DOHH2 (cell line): Measurements from ENCODE around the gene ADIPOQ.
"Not testable (repeated sequence)": the region's sequence is repeated elsewhere in the genome, so short reads cannot be mapped to it uniquely, and the experiment has no call there.

Source experiments
- EZH2phosphoT487 ChIP-seq: fragments of 200-600 bp; sonication (generic); IDR thresholded peaks from 2 replicates; pipeline ENCODE4 v1.6.1; 2017; ENCODE audit warnings: borderline replicate concordance, mild to moderate bottlenecking, antibody characterized with exemption, low read length, moderate library complexity, mixed read lengths
- TF ChIP-seq, protein P1 (sequence below): fragments of 200-600 bp; sonication (generic); IDR thresholded peaks from one replicate; pipeline ENCODE4 v1.5.1; 2014; ENCODE audit warnings: antibody characterized with exemption, mild to moderate bottlenecking, low read depth, low read length; ENCODE audit not compliant: poor library complexity, severe bottlenecking

- TF ChIP-seq, protein P1, sequence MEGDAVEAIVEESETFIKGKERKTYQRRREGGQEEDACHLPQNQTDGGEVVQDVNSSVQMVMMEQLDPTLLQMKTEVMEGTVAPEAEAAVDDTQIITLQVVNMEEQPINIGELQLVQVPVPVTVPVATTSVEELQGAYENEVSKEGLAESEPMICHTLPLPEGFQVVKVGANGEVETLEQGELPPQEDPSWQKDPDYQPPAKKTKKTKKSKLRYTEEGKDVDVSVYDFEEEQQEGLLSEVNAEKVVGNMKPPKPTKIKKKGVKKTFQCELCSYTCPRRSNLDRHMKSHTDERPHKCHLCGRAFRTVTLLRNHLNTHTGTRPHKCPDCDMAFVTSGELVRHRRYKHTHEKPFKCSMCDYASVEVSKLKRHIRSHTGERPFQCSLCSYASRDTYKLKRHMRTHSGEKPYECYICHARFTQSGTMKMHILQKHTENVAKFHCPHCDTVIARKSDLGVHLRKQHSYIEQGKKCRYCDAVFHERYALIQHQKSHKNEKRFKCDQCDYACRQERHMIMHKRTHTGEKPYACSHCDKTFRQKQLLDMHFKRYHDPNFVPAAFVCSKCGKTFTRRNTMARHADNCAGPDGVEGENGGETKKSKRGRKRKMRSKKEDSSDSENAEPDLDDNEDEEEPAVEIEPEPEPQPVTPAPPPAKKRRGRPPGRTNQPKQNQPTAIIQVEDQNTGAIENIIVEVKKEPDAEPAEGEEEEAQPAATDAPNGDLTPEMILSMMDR, result not testable (repeated sequence)
- TF ChIP-seq EZH2phosphoT487, result not testable (repeated sequence)
Measured at GRCh38 chr3:186903676-186904075, 61.2 kb downstream of the ADIPOQ start.
